AG09309 (cell line): ENCODE data around the gene SLN.

Experiments used
- DNase-seq: peaks from one replicate; pipeline ENCODE4 v3.0.0-alpha.2; 2010; ENCODE audit warnings: low read depth
- H3K4me3 ChIP-seq: 2 replicates; pipeline ENCODE4 v1.5.1; 2011; ENCODE audit warnings: mild to moderate bottlenecking, low read depth, low read length, moderate library complexity; ENCODE audit not compliant: control insufficient read depth
- TF ChIP-seq, protein P1 (sequence below): IDR thresholded peaks from 2 replicates; pipeline ENCODE4 v1.5.1; 2011; ENCODE audit warnings: mild to moderate bottlenecking, low read depth, low read length, inconsistent platforms; ENCODE audit not compliant: insufficient read depth, control insufficient read depth; ENCODE audit errors: missing control alignments

Gene SLN

GRCh38 chr11:107678632-107678971 lies 33.3 kb downstream of the SLN start:
- TF ChIP-seq, protein P1, sequence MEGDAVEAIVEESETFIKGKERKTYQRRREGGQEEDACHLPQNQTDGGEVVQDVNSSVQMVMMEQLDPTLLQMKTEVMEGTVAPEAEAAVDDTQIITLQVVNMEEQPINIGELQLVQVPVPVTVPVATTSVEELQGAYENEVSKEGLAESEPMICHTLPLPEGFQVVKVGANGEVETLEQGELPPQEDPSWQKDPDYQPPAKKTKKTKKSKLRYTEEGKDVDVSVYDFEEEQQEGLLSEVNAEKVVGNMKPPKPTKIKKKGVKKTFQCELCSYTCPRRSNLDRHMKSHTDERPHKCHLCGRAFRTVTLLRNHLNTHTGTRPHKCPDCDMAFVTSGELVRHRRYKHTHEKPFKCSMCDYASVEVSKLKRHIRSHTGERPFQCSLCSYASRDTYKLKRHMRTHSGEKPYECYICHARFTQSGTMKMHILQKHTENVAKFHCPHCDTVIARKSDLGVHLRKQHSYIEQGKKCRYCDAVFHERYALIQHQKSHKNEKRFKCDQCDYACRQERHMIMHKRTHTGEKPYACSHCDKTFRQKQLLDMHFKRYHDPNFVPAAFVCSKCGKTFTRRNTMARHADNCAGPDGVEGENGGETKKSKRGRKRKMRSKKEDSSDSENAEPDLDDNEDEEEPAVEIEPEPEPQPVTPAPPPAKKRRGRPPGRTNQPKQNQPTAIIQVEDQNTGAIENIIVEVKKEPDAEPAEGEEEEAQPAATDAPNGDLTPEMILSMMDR = no peak

GRCh38 chr11:107677924-107678631 lies 33.8 kb downstream of the SLN start:
- DNase-seq = no peak
- TF ChIP-seq, protein P1 = no peak
- H3K4me3 ChIP-seq = no peak overlapping the region

More at GRCh38 chr11:107678632-107678971, 33.3 kb downstream of the SLN start:
- no peak overlapping the region for H3K4me3 ChIP-seq
- no peak for DNase-seq

GRCh38 chr11:107676336-107677057 lies 35.4 kb downstream of the SLN start:
- no peak for DNase-seq
- no peak overlapping the region for H3K4me3 ChIP-seq
- TF ChIP-seq, protein P1 = no peak

DNA sequence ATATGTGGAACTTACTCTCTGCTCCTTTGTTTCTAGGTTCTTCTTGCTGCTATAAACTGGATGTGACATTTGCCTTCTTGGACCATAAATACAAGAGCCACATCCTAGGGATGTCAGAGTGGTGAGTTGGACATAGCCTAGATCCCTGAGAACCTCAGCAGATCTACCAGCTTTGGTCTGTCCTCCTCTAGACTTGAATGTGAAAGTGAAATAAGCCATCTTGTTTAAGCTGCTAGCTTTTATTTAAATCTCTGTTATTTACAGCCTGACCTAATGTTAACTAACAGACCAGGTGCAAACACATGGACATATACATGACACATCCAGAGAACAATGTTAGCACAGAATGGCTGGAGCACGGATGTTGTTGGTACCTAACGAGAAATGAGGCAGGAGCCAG lies 36.0 kb downstream of the SLN start:
- TF ChIP-seq, protein P1 = no peak
- no peak overlapping the region for H3K4me3 ChIP-seq
- no peak for DNase-seq

DNA sequence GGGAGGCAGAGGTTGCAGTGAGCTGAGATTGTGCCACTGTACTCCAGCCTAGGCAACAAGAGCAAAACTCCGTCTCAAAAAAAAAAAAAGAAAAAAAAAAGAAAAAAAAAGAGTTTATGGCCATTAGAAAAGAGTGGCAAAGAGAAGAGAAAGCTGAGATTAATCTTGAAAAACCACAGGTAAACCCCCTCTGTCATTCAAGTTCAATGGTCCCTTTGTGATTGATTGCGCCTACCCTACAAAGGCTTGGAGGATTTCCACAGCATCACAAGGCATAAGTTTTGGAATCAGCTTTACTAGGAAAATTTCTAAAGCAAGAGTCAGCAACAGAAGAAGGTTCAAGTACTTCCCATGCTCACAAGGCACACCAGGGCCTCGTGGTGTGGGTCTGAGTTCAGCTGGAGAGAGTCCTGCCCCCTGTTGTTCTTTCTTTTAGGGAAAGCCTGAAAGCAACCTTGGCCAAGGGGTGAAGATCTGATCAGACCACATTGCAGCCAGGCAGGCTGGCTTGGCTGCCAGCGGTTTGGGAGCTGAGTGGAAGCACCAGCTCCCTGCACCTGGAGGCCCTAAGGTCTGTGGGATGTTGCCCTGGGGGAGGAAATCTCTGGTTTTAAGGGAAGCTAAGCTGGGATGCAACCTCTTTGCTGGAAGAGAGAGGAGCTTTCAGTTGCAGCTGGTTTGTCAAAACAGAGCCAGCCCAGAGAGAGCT lies 41.8 kb downstream of the SLN start:
- no peak overlapping the region for H3K4me3 ChIP-seq
- no peak for DNase-seq
- TF ChIP-seq, protein P1 = no peak

GRCh38 chr11:107669191-107669740 lies 42.6 kb downstream of the SLN start:
- TF ChIP-seq, protein P1 = no peak
- DNase-seq = no peak
- no peak overlapping the region for H3K4me3 ChIP-seq
